H9 (cell line): ENCODE measurements around the gene CLEC10A. TPM values are rescaled to one million over a fixed set of nuclear protein-coding genes. Genes with fewer than 3 reads are reported as not detected.

Experiments
- DNase-seq: peaks from one replicate; pipeline ENCODE4 v3.0.0-alpha.2; 2017
- H2AFZ ChIP-seq: one replicate; pipeline ENCODE4 v1.6.1; 2013; ENCODE audit warnings: mild to moderate bottlenecking, low read length, control low read depth, moderate library complexity
- H2AK5ac ChIP-seq: 2 replicates; pipeline ENCODE4 v1.6.1; 2013; ENCODE audit warnings: low read length, control low read depth, mixed read lengths; ENCODE audit not compliant: insufficient read length
- H2BK120ac ChIP-seq: one replicate; pipeline ENCODE4 v1.6.1; 2013; ENCODE audit warnings: low read depth, mild to moderate bottlenecking, low read length, control low read depth, inconsistent platforms; ENCODE audit not compliant: poor library complexity, severe bottlenecking
- H2BK12ac ChIP-seq: 2 replicates; pipeline ENCODE4 v1.6.1; 2013; ENCODE audit warnings: low read length, control low read depth, mixed read lengths, low read depth; ENCODE audit not compliant: insufficient read length
- H2BK15ac ChIP-seq: 2 replicates; pipeline ENCODE4 v1.6.1; 2013; ENCODE audit warnings: low read depth, low read length, control low read depth
- H2BK20ac ChIP-seq: one replicate; pipeline ENCODE4 v1.6.1; 2013; ENCODE audit warnings: low read depth, mild to moderate bottlenecking, low read length, control low read depth, inconsistent platforms; ENCODE audit not compliant: poor library complexity, severe bottlenecking
- H2BK5ac ChIP-seq: 2 replicates; pipeline ENCODE4 v1.6.1; 2013; ENCODE audit warnings: low read length, control low read depth, mixed read lengths; ENCODE audit not compliant: insufficient read length
- H3K14ac ChIP-seq: 2 replicates; pipeline ENCODE4 v1.6.1; 2013; ENCODE audit warnings: low read length, control low read depth; ENCODE audit not compliant: insufficient read depth
- H3K18ac ChIP-seq: 2 replicates; pipeline ENCODE4 v1.6.1; 2013; ENCODE audit warnings: low read depth, mild to moderate bottlenecking, mixed read lengths, low read length, control low read depth; ENCODE audit not compliant: insufficient read length
- H3K23ac ChIP-seq: 2 replicates; pipeline ENCODE4 v1.6.1; 2013; ENCODE audit warnings: low read length, control low read depth, mixed read lengths, low read depth; ENCODE audit not compliant: insufficient read length
- H3K23me2 ChIP-seq: 2 replicates; pipeline ENCODE4 v1.6.1; 2013; ENCODE audit warnings: low read depth, mild to moderate bottlenecking, mixed read lengths, low read length, control low read depth; ENCODE audit not compliant: insufficient read length, poor library complexity, severe bottlenecking
- H3K27ac ChIP-seq: 2 replicates; pipeline ENCODE4 v1.5.1; 2013; ENCODE audit warnings: low read length, control low read depth, mixed read lengths, low read depth; ENCODE audit not compliant: insufficient read length
- H3K27me3 ChIP-seq: 2 replicates; pipeline ENCODE4 v1.6.1; 2013; ENCODE audit warnings: low read length, control low read depth, inconsistent platforms; ENCODE audit not compliant: insufficient read depth
- H3K4ac ChIP-seq: 2 replicates; pipeline ENCODE4 v1.6.1; 2013; ENCODE audit warnings: low read depth, mild to moderate bottlenecking, control low read depth, inconsistent platforms, low read length, moderate library complexity
- H3K4me1 ChIP-seq: 2 replicates; pipeline ENCODE4 v1.6.1; 2013; ENCODE audit warnings: low read length, control low read depth, inconsistent platforms; ENCODE audit not compliant: insufficient read depth
- H3K4me2 ChIP-seq: 2 replicates; pipeline ENCODE4 v1.6.1; 2013; ENCODE audit warnings: low read length, control low read depth, mixed read lengths; ENCODE audit not compliant: insufficient read length, insufficient read depth
- H3K56ac ChIP-seq: 2 replicates; pipeline ENCODE4 v1.6.1; 2013; ENCODE audit warnings: low read depth, mild to moderate bottlenecking, mixed read lengths, low read length, control low read depth; ENCODE audit not compliant: insufficient read length
- H3K79me1 ChIP-seq: 2 replicates; pipeline ENCODE4 v1.6.1; 2013; ENCODE audit warnings: low read depth, mild to moderate bottlenecking, moderate library complexity, low read length, control low read depth, inconsistent platforms; ENCODE audit not compliant: insufficient read depth, poor library complexity, severe bottlenecking
- H3K79me2 ChIP-seq: 2 replicates; pipeline ENCODE4 v1.6.1; 2013; ENCODE audit warnings: low read length, control low read depth, inconsistent platforms; ENCODE audit not compliant: insufficient read depth
- H3K9ac ChIP-seq: 2 replicates; pipeline ENCODE4 v1.6.1; 2013; ENCODE audit warnings: low read length, control low read depth, mixed read lengths; ENCODE audit not compliant: insufficient read length; ENCODE audit errors: extremely low read depth
- H3K9me3 ChIP-seq: one replicate; pipeline ENCODE4 v1.6.1; 2013; ENCODE audit warnings: low read depth, low read length, inconsistent platforms; ENCODE audit not compliant: control insufficient read depth
- H3T11ph ChIP-seq: one replicate; pipeline ENCODE4 v1.6.1; 2013; ENCODE audit warnings: mild to moderate bottlenecking, low read length, control low read depth, inconsistent platforms
- H4K20me1 ChIP-seq: one replicate; pipeline ENCODE4 v1.6.1; 2013; ENCODE audit not compliant: control insufficient read depth, insufficient read length, insufficient read depth
- H4K5ac ChIP-seq: 2 replicates; pipeline ENCODE4 v1.6.1; 2013; ENCODE audit warnings: low read depth, mild to moderate bottlenecking, mixed read lengths, low read length, control low read depth; ENCODE audit not compliant: insufficient read length
- H4K8ac ChIP-seq: replicated peaks from 2 replicates; pipeline ENCODE4 v1.6.1; 2013; ENCODE audit warnings: low read length, control low read depth, mixed read lengths, low read depth; ENCODE audit not compliant: insufficient read length
- H4K91ac ChIP-seq: 2 replicates; pipeline ENCODE4 v1.6.1; 2013; ENCODE audit warnings: low read depth, mild to moderate bottlenecking, moderate library complexity, mixed read lengths, low read length, control low read depth; ENCODE audit not compliant: insufficient read length
- H3K27ac Mint-ChIP-seq, 3 experiments: 2 replicates in 2 of 3; 3 replicates in 1 of 3; pipeline ENCODE4 v1.8.0; 2020 to 2021; ENCODE audit warnings: mixed read lengths in 3 of 3, mild to moderate bottlenecking in 1 of 3, moderate library complexity in 1 of 3
- H3K27me3 Mint-ChIP-seq: 2 replicates; pipeline ENCODE4 v1.8.0; 2021; ENCODE audit warnings: low read depth, mild to moderate bottlenecking, moderate library complexity, mixed read lengths
- H3K36me3 Mint-ChIP-seq, 3 experiments: 2 replicates in 2 of 3; 3 replicates in 1 of 3; pipeline ENCODE4 v1.8.0; 2020 to 2021; ENCODE audit warnings: low read depth in 3 of 3, mixed read lengths in 3 of 3; ENCODE audit not compliant: insufficient read depth in 1 of 3
- H3K4me1 Mint-ChIP-seq, 2 experiments: 2 replicates each; pipeline ENCODE4 v1.8.0; 2020; ENCODE audit warnings: mixed read lengths in 2 of 2
- H3K4me3 Mint-ChIP-seq, 2 experiments: 2 replicates in 1 of 2; 3 replicates in 1 of 2; pipeline ENCODE4 v1.8.0; 2020 to 2021; ENCODE audit warnings: mild to moderate bottlenecking in 2 of 2, mixed read lengths in 2 of 2, moderate library complexity in 1 of 2
- H3K9me3 Mint-ChIP-seq, 2 experiments: 2 replicates in 1 of 2; 3 replicates in 1 of 2; pipeline ENCODE4 v1.8.0; 2020; ENCODE audit warnings: mild to moderate bottlenecking in 2 of 2, mixed read lengths in 2 of 2, moderate library complexity in 1 of 2
- CTCF ChIP-seq: fragments of 200-600 bp; sonication (generic); conservative IDR thresholded peaks from 3 replicates; pipeline ENCODE4 v1.8.0; 2021; ENCODE audit warnings: antibody characterized with exemption, mild to moderate bottlenecking
- WGBS: extraction: QIAGEN DNeasy Blood & Tissue Kit; methylation state at CpG from one replicate; pipeline ENCODE4 v1.1.7; 2013; ENCODE audit warnings: missing lambda C conversion rate, low lambda C conversion rate, mixed read lengths; ENCODE audit not compliant: insufficient read length; ENCODE audit errors: extremely low coverage; 5-methylcytosine and 5-hydroxymethylcytosine counted together
- total RNA-seq: library from RNA; stranded (reverse); gene quantifications from 2 replicates; pipeline ENCODE4 v1.2.1, GENCODE V29; 2021

The CLEC10A gene
- total RNA-seq, 1 experiment from 2014 or later = not detected

GRCh38 chr17:7081341-7082062 lies 1.5 kb upstream of the CLEC10A start:
- Histone ChIP-seq H3K56ac (no peak overlapping the region), H3K23ac (no peak overlapping the region), H3K4me2 (no peak overlapping the region), H3T11ph (no peak overlapping the region), H3K79me2 (no peaks in the 10 kb centered on the region), H3K4me1 (no peaks in the 10 kb centered on the region), H3K27ac (no peak overlapping the region), H2BK120ac (no peak overlapping the region), H4K91ac (no peak overlapping the region), H3K27me3 (no peaks in the 10 kb centered on the region), H4K8ac (no peak overlapping the region), H3K4ac (no peak overlapping the region), H3K79me1 (no peaks in the 10 kb centered on the region), H2AFZ (no peak overlapping the region), H3K9me3 (no peaks in the 10 kb centered on the region), H4K20me1 (no peaks in the 10 kb centered on the region), H4K5ac (no peak overlapping the region), H2BK5ac (no peak overlapping the region), H2BK12ac (no peak overlapping the region), H3K14ac (no peak overlapping the region; the same call in 1 of the 2 replicates), H2AK5ac (no peak overlapping the region), H3K18ac (no peak overlapping the region), H2BK15ac (no peak overlapping the region), H3K9ac (no peak overlapping the region), H2BK20ac (no peak overlapping the region), H3K23me2 (no peaks in the 10 kb centered on the region)
- Mint-ChIP-seq H3K9me3 (peaks cover 0 to 6% of the 10 kb centered on the region in 2 experiments; a peak in 2 of 5 replicates), H3K27ac (no peak overlapping the region), H3K4me1 (0 out of 4 replicates have a peak, but pooled peaks cover 0 to 2% of the 10 kb centered on the region in 2 experiments), H3K27me3 (peaks cover 13% of the 10 kb centered on the region), H3K36me3 (no peaks in the 10 kb centered on the region), H3K4me3 (no peak overlapping the region)
- no peak for DNase-seq
- TF ChIP-seq CTCF = no peak
- WGBS = 100% methylated on average over 3 of the region's 16 CpGs
